Measurements from ENCODE around the gene RAB18.

Gene RAB18

DNA sequence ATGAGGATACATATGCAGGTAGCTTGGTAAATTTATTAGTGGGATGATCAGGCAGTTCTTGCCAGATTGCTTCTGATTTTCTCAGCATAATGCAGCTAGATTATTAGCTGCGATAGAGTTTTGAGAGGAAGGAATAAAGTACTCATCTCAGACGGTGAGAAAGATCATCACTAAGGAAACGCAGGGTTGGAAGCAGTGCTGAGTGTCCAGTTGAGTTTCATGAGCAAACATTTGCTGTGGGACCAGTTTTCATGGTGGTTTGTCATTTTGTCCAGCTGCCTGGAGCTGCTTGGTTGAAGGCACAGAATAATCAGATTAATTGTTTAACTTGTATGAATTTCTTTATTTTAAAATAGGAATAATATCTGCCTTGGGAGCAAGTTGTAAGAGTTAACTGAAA lies 33.1 kb downstream of the RAB18 start:
- no peak for TF ChIP-seq ZFX (IDR thresholded peaks at IDR 0.05; ENCODE audit: borderline replicate concordance)
- TF ChIP-seq, protein P1, sequence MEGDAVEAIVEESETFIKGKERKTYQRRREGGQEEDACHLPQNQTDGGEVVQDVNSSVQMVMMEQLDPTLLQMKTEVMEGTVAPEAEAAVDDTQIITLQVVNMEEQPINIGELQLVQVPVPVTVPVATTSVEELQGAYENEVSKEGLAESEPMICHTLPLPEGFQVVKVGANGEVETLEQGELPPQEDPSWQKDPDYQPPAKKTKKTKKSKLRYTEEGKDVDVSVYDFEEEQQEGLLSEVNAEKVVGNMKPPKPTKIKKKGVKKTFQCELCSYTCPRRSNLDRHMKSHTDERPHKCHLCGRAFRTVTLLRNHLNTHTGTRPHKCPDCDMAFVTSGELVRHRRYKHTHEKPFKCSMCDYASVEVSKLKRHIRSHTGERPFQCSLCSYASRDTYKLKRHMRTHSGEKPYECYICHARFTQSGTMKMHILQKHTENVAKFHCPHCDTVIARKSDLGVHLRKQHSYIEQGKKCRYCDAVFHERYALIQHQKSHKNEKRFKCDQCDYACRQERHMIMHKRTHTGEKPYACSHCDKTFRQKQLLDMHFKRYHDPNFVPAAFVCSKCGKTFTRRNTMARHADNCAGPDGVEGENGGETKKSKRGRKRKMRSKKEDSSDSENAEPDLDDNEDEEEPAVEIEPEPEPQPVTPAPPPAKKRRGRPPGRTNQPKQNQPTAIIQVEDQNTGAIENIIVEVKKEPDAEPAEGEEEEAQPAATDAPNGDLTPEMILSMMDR (IDR thresholded peaks at IDR 0.05): no peak
- peak overlapping the region; percentile 8; the same call in 1 of the 2 replicates for H3K27ac ChIP-seq

DNA sequence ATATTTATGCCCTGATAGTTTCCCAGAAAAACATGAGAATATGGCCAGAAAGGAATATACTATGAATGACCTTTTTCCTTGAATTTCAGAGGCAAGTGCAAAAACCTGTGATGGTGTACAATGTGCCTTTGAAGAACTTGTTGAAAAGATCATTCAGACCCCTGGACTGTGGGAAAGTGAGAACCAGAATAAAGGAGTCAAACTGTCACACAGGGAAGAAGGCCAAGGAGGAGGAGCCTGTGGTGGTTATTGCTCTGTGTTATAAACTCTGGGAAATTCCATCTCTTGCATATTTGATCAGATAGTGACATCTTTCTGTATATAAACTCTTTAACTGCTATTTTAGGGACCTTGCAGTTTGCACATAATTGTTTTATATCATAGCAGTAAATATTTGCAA lies 33.7 kb downstream of the RAB18 start:
- no peak for TF ChIP-seq ZFX (IDR thresholded peaks at IDR 0.05; ENCODE audit: borderline replicate concordance)
- TF ChIP-seq, protein P1 (IDR thresholded peaks at IDR 0.05): no peak
- H3K27ac ChIP-seq: no peak overlapping the region

DNA sequence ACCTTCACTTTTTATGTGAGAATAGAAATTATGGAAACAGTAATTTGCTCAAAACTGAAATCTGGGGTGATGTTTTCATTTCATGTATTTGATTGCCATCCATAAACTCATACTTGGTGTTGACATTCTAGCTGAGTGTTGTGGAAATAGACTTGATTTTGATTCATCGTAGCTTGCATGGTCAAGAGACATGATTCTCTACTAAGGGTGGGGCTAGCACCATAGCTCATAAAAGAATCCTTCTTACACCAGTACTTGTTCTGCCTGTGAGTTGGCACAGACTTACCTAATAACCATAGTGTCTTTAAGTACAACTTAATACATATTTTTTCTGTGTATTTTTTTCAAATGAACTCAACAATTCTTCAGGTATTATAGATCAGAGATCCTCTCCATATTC lies 36.6 kb downstream of the RAB18 start:
- TF ChIP-seq, protein P1 (IDR thresholded peaks at IDR 0.05): no peak
- no peak for TF ChIP-seq ZFX (IDR thresholded peaks at IDR 0.05; ENCODE audit: borderline replicate concordance)

DNA sequence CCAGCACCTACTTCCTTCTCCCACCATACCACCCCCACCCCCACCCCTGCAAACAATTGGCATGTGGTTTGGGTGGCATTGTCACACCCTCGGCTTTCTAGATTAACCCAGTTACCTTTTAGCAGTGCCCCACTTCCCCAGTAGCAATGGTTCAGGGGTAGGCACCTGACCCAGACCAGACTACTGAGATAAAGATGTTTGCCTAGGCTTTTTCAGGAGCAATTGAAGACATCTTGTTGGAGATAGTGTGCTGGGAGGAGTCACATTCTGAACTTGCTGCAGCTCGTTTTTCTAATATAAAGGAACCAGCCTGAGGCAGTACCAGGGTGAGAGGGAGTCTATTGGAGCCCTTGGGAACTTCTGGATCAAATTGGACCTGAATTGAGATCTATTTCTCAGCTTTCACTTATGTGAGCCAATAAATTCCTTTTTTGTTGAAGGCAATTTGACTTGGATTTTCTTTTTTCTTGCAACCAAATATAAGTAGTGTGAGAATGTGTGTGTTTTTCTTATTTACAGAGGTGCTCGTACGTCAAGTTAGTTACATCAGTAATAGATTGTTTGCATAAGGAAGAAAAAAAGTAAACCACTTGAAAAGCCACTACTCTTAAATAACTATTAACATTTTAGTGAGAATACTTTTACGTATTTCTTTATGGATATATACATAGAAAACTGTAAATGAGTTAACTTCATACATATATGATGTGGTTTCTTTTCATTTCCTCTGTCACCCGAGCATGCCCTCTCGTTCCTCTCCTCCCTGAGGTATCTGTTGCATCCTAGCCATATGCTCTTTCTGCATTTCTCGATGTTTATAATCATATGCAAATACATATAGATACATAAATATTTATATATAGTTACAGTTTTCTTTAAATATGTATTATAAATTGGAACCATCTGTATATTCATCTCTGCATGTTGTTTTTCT lies 38.0 kb downstream of the RAB18 start:
- TF ChIP-seq, protein P1 (IDR thresholded peaks at IDR 0.05): no peak
- TF ChIP-seq ZFX (IDR thresholded peaks at IDR 0.05; ENCODE audit: borderline replicate concordance): no peak
- H3K27ac ChIP-seq: no peak overlapping the region

More for the DNA sequence above, 36.6 kb downstream of the RAB18 start:
- no peak overlapping the region for H3K27ac ChIP-seq

DNA sequence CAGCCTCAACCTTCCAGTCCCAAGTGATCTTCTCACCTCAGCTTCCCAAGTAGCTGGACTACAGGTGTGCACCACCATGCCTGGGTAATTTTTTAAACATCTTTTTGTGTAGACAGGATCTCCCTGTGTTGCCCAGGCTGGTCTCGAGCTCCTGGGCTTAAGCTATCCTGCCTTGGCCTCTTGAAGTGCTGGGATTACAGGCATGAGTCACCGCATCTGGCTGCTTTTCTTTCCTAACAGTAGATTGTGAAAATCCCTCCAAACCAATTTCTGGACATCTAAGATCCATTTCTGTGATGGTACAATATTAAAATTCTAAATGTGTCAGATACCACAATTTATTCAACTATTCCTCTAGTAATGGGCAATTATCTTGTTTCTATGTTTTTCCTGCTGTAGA lies 38.7 kb downstream of the RAB18 start:
- no peak overlapping the region for H3K27ac ChIP-seq
- no peak for TF ChIP-seq ZFX (IDR thresholded peaks at IDR 0.05; ENCODE audit: borderline replicate concordance)
- TF ChIP-seq, protein P1 (IDR thresholded peaks at IDR 0.05): no peak

DNA sequence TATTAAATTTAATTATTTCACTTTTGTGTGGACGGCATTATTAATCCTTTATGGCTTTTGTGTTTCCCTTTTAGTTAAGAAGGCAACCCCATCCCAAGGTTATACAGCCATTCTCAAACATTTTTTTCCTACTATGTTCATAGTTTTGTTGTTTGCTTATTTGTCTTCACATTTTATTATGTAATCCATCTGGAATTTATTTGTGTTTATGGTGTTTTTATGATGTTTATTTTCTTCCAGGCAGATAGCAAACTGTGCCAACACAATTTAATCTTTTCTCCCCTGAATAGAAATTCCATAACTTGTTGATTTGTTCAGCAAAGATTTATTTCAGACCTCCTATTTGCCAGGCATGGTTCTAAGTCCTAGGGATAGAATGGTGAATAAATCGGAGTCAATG lies 42.9 kb downstream of the RAB18 start:
- TF ChIP-seq, protein P1 (IDR thresholded peaks at IDR 0.05): no peak
- TF ChIP-seq ZFX (IDR thresholded peaks at IDR 0.05; ENCODE audit: borderline replicate concordance): no peak
- H3K27ac ChIP-seq: peak overlapping the region; percentile 74

DNA sequence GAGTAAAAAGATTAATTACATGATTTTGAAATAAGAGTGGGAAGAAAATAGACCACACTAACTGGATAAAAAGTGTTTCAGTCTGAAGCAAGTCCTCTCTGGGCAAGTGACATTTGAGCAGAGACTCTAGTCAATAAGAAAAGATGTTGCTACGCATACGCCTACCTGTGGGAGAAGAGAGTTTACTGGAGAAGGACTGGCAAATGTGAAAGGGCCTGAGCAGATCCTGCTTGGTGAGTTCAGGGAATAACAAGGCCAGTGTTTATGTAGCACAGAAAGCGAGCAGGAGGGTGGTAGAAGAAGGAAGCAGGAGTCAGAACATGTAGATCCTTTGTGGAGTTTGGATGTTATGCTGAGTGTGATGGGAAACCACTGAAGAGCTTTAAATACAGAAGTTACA lies 43.4 kb downstream of the RAB18 start:
- TF ChIP-seq, protein P1 (IDR thresholded peaks at IDR 0.05): no peak
- TF ChIP-seq ZFX (IDR thresholded peaks at IDR 0.05; ENCODE audit: borderline replicate concordance): no peak

More for the DNA sequence above, 43.4 kb downstream of the RAB18 start:
- H3K27ac ChIP-seq: peak overlapping the region; percentile 74

Measured in 22Rv1 (cell line).